Hepatocyte (in vitro differentiated cells): Measurements from ENCODE around the gene ITGA1.

Experiments
- CTCF ChIP-seq: fragments of 200-600 bp; sonication (generic); IDR thresholded peaks from 2 replicates; pipeline ENCODE4 v1.5.1; 2016; ENCODE audit warnings: antibody characterized with exemption, mild to moderate bottlenecking; ENCODE audit not compliant: poor library complexity
- EZH2 ChIP-seq: fragments of 200-600 bp; sonication (generic); IDR thresholded peaks from 2 replicates; pipeline ENCODE4 v1.6.1; 2016; ENCODE audit warnings: antibody characterized with exemption, mild to moderate bottlenecking, borderline replicate concordance

- TF ChIP-seq CTCF (no peak), EZH2 (no peak)
These were observed 197.6 kb downstream of the ITGA1 start for GRCh38 chr5:52985306-52985705.
